Endometrial microvascular endothelial cells (primary cell): ENCODE results near the gene LMTK2. TPM values are rescaled to one million over a fixed set of nuclear protein-coding genes. Genes with fewer than 3 reads are reported as not detected.

Experiments
- in situ Hi-C: cut with HindIII; loops from 2 replicates; pipeline ENCODE4 v1.10.0; 2017; ENCODE audit warnings: low sequenced_read_pairs, low pct_unique_long_range_greater_than_20kb; ENCODE audit errors: inconsistent ontology term
- total RNA-seq: library from RNA; depleted of rRNA; stranded (reverse); fragments of >200 nt; gene quantifications from one replicate; pipeline ENCODE4 v1.2.3, GENCODE V29; 2015; ENCODE audit errors: inconsistent ontology term

The LMTK2 gene
- total RNA-seq, 1 donor from 2014 or later: 11.1 TPM

GRCh38 chr7:98192781-98193457, 86.3 kb downstream of the LMTK2 start:
- in situ Hi-C loops: no loop called here

- in situ Hi-C loops: no loop called here
Measured at GRCh38 chr7:98193474-98194180, 87.0 kb downstream of the LMTK2 start.

DNA sequence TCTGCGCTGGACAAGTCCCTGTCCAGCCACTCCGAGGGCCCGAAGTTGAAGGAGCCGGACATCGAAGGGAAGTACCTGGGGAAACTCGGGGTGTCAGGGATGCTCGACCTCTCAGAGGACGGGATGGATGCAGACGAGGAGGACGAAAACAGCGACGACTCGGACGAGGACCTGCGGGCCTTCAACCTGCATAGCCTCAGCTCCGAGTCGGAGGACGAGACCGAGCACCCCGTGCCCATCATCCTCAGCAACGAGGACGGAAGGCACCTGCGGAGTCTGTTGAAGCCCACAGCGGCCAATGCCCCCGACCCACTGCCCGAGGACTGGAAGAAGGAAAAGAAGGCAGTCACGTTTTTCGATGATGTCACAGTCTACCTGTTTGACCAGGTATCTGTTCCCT, 87.5 kb downstream of the LMTK2 start:
- in situ Hi-C loops: no loop called here

DNA sequence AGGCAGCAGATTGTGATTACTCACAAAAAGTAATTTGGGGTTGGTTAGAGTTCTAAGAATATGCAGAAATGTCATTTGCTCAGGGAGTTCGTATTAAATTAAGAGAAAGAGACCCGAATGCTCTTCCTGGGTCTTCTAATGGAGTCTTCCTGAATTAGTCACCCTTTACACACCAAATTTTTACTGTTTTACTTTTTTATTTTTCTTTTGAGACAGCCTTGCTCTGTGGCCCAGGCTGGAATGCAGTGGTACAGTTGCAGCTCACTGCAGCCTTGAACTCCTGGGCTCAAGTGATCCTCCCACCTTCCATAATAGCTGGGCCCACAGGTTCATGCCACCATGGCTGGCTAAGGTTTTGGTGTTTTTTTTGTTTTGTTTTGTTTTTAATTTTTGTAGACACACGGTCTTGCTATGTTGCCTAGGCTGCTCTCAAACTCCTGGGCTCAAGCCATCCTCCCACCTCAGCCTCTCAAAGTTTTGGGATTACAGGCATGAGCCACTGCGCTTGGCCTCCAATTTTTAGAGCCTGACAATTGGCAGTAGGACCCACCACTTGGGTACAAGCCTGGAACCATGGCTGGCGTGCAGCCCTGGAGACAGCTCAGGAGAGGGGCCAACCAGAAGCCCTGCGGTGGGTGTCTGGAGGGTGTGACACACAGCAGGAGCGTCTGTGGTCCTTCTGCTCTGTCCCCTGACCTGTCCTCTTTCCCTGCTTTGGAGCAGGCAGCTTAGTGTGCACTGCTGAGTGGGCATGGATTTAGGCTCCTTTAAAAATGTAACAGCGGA, 88.2 kb downstream of the LMTK2 start:
- in situ Hi-C loops: no loop called here

GRCh38 chr7:98196706-98197605, 90.3 kb downstream of the LMTK2 start:
- in situ Hi-C loops: no loop called here

DNA sequence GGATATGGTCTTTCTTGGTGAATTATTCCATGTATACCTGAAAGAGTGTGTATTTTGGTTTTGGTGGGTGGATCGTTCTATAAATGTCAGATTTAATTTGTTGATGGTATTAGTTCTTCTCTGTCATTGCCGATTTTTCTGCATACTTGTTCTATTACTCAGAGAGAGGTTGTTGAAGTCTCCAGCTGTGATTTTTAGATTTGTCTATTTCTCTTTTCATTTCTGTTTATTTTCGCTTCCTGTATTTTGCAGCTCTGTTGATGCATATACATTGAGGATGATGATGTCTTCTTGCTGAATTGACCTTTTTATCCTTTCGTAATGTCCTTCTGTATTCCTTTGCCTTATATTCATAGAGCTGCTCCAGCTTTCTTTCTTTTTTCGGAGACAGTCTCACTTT, 92.5 kb downstream of the LMTK2 start:
- in situ Hi-C loops: no loop called here

DNA sequence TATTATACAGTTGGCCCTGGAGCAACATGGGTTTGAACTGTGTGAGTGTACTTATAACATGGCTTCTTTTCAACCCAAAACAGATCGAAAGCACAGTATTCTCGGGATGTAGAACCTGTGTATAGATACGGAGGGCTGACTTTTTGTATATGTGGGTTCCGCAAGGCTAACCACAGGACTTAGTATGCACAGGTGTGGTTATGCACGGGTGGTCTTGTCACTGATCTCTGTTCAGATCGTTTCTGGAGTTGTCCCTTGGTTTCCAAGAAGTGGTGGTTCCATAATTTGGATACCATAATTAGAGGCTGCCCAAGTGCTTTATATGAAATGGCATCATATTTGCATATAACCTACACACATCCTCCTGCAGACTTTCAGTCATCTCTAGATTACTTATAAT, 93.7 kb downstream of the LMTK2 start:
- in situ Hi-C loops: no loop called here

GRCh38 chr7:98202367-98203195, 95.9 kb downstream of the LMTK2 start:
- in situ Hi-C loops: no loop called here

DNA sequence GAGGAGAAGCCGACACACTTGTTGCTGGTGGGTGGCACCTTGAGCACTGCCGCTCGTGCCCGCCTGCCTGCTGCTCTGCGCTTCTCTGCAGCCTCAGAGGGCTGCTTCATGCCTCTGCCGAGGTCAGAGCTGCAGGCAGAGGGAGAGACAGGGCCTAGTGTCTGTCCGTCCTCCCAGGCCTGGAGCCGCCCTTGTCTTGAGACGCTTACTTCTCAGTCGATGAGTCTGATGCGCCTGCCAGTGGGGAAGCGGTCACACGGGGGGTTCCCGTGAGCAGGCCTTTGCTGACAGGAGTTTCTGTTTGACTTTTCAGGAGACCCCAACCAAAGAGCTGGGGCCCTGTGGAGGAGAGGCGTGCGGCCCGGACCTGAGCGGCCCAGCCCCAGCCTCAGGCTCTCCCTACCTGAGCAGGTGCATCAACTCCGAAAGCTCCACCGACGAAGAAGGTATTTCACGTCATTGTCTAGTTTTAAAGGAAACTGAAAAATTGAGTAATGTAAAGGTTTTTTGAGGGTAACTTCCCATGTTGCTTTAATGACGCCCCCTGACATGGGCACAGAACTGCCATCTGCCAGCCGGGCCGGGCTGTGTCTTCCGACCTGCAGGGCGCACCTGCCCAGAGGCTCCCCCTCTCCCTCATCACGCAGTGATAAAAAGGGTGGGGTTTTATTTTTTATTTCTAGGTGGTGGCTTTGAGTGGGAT, 96.8 kb downstream of the LMTK2 start:
- in situ Hi-C loops: no loop called here

- in situ Hi-C loops: no loop called here
Measured at GRCh38 chr7:98203964-98204605, 97.4 kb downstream of the LMTK2 start.

- in situ Hi-C loops: no loop called here
Measured at GRCh38 chr7:98204670-98205069, 98.0 kb downstream of the LMTK2 start.

GRCh38 chr7:98205162-98205845, 98.6 kb downstream of the LMTK2 start:
- in situ Hi-C loops: no loop called here

GRCh38 chr7:98206451-98207330, 100.0 kb downstream of the LMTK2 start:
- in situ Hi-C loops: no loop called here

- in situ Hi-C loops: no loop called here
Measured at GRCh38 chr7:98209166-98209920, 102.7 kb downstream of the LMTK2 start.
